ENCODE data around the gene TCEA2.
"Not testable (repeated sequence)": the region's sequence is repeated elsewhere in the genome, so short reads cannot be mapped to it uniquely, and the experiment has no call there.

- TF ChIP-seq ZNF564 (CRISPR knock-in tag; IDR thresholded peaks at IDR 0.05); EP300 (IDR thresholded peaks at IDR 0.05; ENCODE audit: low read depth in 2 of 2, low read length in 2 of 2); EP300 (CRISPR knock-in tag; IDR thresholded peaks at IDR 0.05; ENCODE audit: borderline replicate concordance); NFRKB (IDR thresholded peaks at IDR 0.05); IRF2 (CRISPR knock-in tag; IDR thresholded peaks at IDR 0.05); JUN (CRISPR knock-in tag; IDR thresholded peaks at IDR 0.05); AFF4 (CRISPR knock-in tag; IDR thresholded peaks at IDR 0.05); CTCF (CRISPR knock-in tag; IDR thresholded peaks at IDR 0.05): not testable (repeated sequence)
Observed at GRCh38 chr20:64087226-64087825, 24.3 kb downstream of the TCEA2 start.
